HepG2 (cell line): ENCODE results near the gene EFNA3. TPM values are rescaled to one million over a fixed set of nuclear protein-coding genes. Genes with fewer than 3 reads are reported as not detected.

ENCODE experiments used
- GPBP1L1 ChIP-seq: sonication (generic); formaldehyde crosslinking; IDR thresholded peaks from 2 replicates; pipeline ENCODE4 v1.5.0; 2020; ENCODE audit warnings: mild to moderate bottlenecking, missing genetic modification reagents
- IRF2 ChIP-seq: IDR thresholded peaks from 2 replicates; pipeline ENCODE4 v1.6.1; 2018; ENCODE audit warnings: missing genetic modification reagents, missing compliant biosample characterization
- MXD3 ChIP-seq: IDR thresholded peaks from 2 replicates; pipeline ENCODE4 v1.6.1; 2016; ENCODE audit warnings: mild to moderate bottlenecking, missing biosample characterization, missing genetic modification reagents
- MXI1 ChIP-seq: IDR thresholded peaks from 3 replicates; pipeline ENCODE4 v1.6.1; 2012; ENCODE audit warnings: low read depth, low read length, inconsistent platforms, borderline replicate concordance
- NCOR1 ChIP-seq: fragments of 200-600 bp; sonication (generic); IDR thresholded peaks from 2 replicates; pipeline ENCODE4 v1.7.0; 2017; ENCODE audit warnings: antibody characterized with exemption, low read length, borderline replicate concordance
- NR2F1 ChIP-seq, 2 experiments: fragments of 450-650 bp in 1 of 2; formaldehyde crosslinking in 1 of 2; IDR thresholded peaks; 2 replicates each; pipeline versions ENCODE4 v1.5.0 to v1.6.1; 2016 to 2020; ENCODE audit warnings: mild to moderate bottlenecking in 1 of 2, missing compliant biosample characterization in 1 of 2, missing genetic modification reagents in 1 of 2, moderate library complexity in 1 of 2
- SALL1 ChIP-seq: sonication (generic); formaldehyde crosslinking; IDR thresholded peaks from 2 replicates; pipeline ENCODE4 v1.8.0; 2022; ENCODE audit warnings: mild to moderate bottlenecking, missing genetic modification reagents
- SOX13 ChIP-seq, 3 experiments: fragments of 450-650 bp in 1 of 3; sonication (generic) in 1 of 3; formaldehyde crosslinking in 1 of 3; IDR thresholded peaks in 2 of 3; conservative IDR thresholded peaks in 1 of 3; 2 replicates each; pipeline versions ENCODE4 v1.5.0 to v1.6.1; 2016 to 2020; ENCODE audit warnings: antibody characterized with exemption in 1 of 3, mild to moderate bottlenecking in 1 of 3, missing compliant biosample characterization in 1 of 3, missing genetic modification reagents in 1 of 3, moderate library complexity in 1 of 3
- TOPORS ChIP-seq: sonication (generic); formaldehyde crosslinking; IDR thresholded peaks from 2 replicates; pipeline ENCODE4 v1.8.0; 2023; ENCODE audit warnings: mild to moderate bottlenecking, missing genetic modification reagents
- ZC3H13 ChIP-seq: sonication (generic); formaldehyde crosslinking; IDR thresholded peaks from 2 replicates; pipeline ENCODE4 v1.8.1; 2023; ENCODE audit warnings: mild to moderate bottlenecking, missing genetic modification reagents, moderate library complexity
- ZNF101 ChIP-seq: sonication (generic); formaldehyde crosslinking; IDR thresholded peaks from 2 replicates; pipeline ENCODE4 v1.4.0; 2020; ENCODE audit warnings: mild to moderate bottlenecking, low read depth, missing genetic modification reagents, borderline replicate concordance
- ZNF160 ChIP-seq: sonication (generic); formaldehyde crosslinking; IDR thresholded peaks from 2 replicates; pipeline ENCODE4 v1.8.0; 2022; ENCODE audit warnings: mild to moderate bottlenecking, inconsistent platforms, missing genetic modification reagents
- ZNF558 ChIP-seq: sonication (generic); formaldehyde crosslinking; IDR thresholded peaks from 2 replicates; pipeline ENCODE4 v1.9.0; 2022; ENCODE audit warnings: mild to moderate bottlenecking, missing genetic modification reagents, borderline replicate concordance
- ZNF597 ChIP-seq: sonication (generic); formaldehyde crosslinking; IDR thresholded peaks from 2 replicates; pipeline ENCODE4 v1.5.0; 2020; ENCODE audit warnings: missing genetic modification reagents
- ZNF646 ChIP-seq: sonication (generic); formaldehyde crosslinking; IDR thresholded peaks from 2 replicates; pipeline ENCODE4 v1.9.0; 2021; ENCODE audit warnings: mild to moderate bottlenecking, missing genetic modification reagents
- ZNF670 ChIP-seq: sonication (generic); formaldehyde crosslinking; IDR thresholded peaks from 2 replicates; pipeline ENCODE4 v1.8.0; 2022; ENCODE audit warnings: mild to moderate bottlenecking, missing genetic modification reagents, borderline replicate concordance
- ZNF773 ChIP-seq: sonication (generic); formaldehyde crosslinking; IDR thresholded peaks from 2 replicates; pipeline ENCODE4 v1.4.0; 2020; ENCODE audit warnings: missing genetic modification reagents, borderline replicate concordance
- ZNF792 ChIP-seq: IDR thresholded peaks from 2 replicates; pipeline ENCODE4 v1.6.1; 2016
- polyA plus RNA-seq, 8 experiments: library from polyadenylated mRNA; depleted of rRNA in 3 of 8; stranded (reverse) in 7 of 8; unstranded in 1 of 8; fragments of >200 nt; fragmentation: Illumina TruSeq in 4 of 8; extraction: Trizol in 4 of 8; gene quantifications; 2 replicates each; pipeline versions ENCODE4 v1.2.1 to v1.2.3, GENCODE V29; 2011 to 2016; ENCODE audit warnings: low read depth in 4 of 8, missing spikeins in 1 of 8, mixed read lengths in 1 of 8; ENCODE audit not compliant: insufficient read depth in 1 of 8
- total RNA-seq, 5 experiments: library from RNA; depleted of rRNA; stranded (reverse); fragments of >200 nt; fragmentation: Illumina TruSeq; extraction: Trizol; gene quantifications; 2 replicates each; pipeline ENCODE4 v1.2.3, GENCODE V29; 2016; ENCODE audit warnings: low read depth in 1 of 5

The EFNA3 gene
- total and polyA plus RNA-seq, 2 of the 13 experiments (the other 11 are each of a cell fraction or from before 2014, with no cell fraction given) = 1.0 to 5.7 TPM

GRCh38 chr1:155125946-155126555, 47.4 kb downstream of the EFNA3 start (continued):
- peak; percentile 89 for TF ChIP-seq ZC3H13 (CRISPR knock-in tag)
- TF ChIP-seq ZNF597 = no peak
- TF ChIP-seq NCOR1 = peak; percentile 76; the same call in 1 of the 2 replicates
- TF ChIP-seq ZNF792 (CRISPR knock-in tag) = peak; percentile 85
- TF ChIP-seq ZNF670 (CRISPR knock-in tag) = peak; percentile 78
- TF ChIP-seq MXI1 = peak; percentile 96; the same call in 2 of the 3 replicates
- peak; percentile 98 for TF ChIP-seq SALL1 (CRISPR knock-in tag)
- TF ChIP-seq ZNF773 (CRISPR knock-in tag) = no peak
- TF ChIP-seq ZNF101 (CRISPR knock-in tag) = peak; percentile 90; the same call in 1 of the 2 replicates
- peak; percentile 97 for TF ChIP-seq MXD3
- peak; percentile 75; the same call in 1 of the 2 replicates for TF ChIP-seq ZNF160 (CRISPR knock-in tag)
- TF ChIP-seq GPBP1L1 (CRISPR knock-in tag) = no peak
- TF ChIP-seq NR2F1 (CRISPR knock-in tag; IDR thresholded peaks at IDR 0.05) = peak; percentile 93 to 97
- TF ChIP-seq TOPORS (CRISPR knock-in tag) = peak; percentile 87; the same call in 1 of the 2 replicates
- TF ChIP-seq SOX13 (IDR thresholded peaks at IDR 0.05) = no peak; the same call in 1 of the 2 replicates
- peak in 1 of 2 experiments; percentile 92; a peak in 2 of 4 replicates for TF ChIP-seq SOX13 (CRISPR knock-in tag; conservative IDR thresholded peaks at IDR 0.05 in 1 of 2, IDR thresholded peaks at IDR 0.05 in 1 of 2)
- peak; percentile 90; the same call in 1 of the 2 replicates for TF ChIP-seq ZNF558
- TF ChIP-seq ZNF646 (CRISPR knock-in tag) = no peak; the same call in none of the 2 replicates
- peak; percentile 95 for TF ChIP-seq IRF2 (CRISPR knock-in tag)
